ENCODE results near the gene MYO18A.
"Not testable (repeated sequence)": the region's sequence is repeated elsewhere in the genome, so short reads cannot be mapped to it uniquely, and the experiment has no call there.

MYO18A gene

DNA sequence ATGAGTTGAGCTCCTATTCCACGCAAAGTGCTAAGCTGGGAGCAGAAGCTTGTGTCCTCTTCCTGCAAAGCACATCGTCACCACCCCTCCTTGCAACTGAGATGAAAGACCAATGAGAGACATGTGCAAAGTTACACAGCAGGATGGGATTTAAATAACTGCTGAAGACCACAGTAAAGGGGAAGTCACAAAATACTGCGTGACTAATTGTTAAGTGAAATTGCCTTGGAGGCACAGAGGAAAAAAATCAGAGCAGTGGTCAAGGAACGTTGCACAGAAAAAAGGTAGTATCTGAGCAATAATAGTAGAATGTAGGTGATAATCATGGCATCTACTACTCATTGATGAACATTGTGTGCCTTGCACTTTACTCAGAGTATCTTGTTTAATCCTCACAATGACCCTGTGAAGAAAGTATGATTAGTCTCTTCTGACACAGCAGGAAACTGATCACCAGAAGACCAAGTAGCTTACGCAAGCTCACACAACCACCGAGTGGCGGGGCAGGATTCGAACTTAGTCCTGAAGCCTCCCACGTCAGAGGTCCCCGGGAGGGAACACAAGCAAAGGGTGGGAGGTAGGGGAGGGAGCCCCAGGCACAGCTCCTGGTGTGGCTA lies 15.4 kb upstream of the MYO18A start:
- no peak for DNase-seq

DNA sequence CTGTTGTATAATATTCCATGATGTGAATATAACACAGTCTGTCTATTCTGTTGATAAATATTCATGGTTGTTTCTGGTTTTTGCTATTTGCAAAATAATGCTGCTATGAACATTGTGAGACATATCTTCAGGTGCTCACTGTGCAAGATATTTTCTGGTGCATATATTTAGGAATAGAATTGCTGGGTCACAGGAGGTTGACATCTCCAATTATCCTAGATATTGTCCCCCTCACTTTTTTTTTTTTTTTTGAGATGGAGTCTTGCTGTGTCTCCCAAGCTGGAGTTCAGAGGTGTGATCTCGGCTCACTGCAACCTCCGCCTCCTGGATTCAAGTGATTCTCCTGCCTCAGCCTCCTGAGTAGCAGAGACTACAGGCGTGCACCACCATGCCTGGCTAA lies 14.5 kb upstream of the MYO18A start:
- DNase-seq: no peak

DNA sequence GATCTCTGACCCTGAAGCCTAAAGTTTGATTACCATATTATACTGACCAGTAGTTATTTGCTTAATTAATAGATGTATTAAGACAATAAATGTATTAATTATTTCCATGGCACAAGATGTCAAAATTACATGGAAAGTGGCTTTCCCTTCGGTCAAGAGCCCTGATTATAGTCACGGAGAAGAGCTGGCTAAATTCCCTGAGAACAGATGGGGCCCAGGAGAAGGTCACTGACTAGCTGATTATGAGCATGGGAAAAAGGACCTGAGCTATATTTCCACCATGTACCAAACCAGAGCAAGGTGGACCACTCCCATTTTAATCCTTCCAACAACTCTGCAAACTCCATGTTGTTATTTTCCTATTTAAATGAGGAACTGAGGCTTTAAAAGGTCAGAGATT lies 12.9 kb upstream of the MYO18A start:
- DNase-seq: no peak

DNA sequence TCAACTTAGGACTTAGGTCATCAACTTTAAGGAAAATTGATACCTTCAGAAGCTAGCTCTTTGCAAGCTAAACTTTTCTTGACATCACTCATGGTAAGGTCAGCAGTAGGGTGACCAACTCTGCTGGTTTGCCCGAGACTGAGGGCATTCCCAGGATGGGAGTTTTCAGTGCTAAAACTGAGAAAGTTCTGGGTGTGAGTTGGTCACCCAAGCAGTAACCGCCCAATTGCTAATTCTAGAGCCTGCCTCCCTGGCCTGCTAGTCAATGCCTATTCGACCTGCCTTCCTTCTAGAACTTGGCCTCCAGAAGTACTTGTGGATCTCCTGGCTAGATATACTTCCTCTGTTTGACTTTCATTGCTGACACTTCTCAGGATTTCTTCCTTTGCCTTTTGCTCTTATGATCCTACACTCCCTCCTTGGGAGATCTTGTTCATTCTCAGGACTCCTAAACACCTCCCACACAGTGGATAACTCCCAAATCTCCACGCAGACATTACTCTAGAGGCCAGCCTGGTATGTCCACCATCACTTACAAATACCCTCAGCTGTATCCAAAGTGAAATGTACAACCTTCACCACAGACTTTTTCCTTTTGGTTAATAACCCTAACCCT lies 10.5 kb upstream of the MYO18A start:
- no peak for DNase-seq

DNA sequence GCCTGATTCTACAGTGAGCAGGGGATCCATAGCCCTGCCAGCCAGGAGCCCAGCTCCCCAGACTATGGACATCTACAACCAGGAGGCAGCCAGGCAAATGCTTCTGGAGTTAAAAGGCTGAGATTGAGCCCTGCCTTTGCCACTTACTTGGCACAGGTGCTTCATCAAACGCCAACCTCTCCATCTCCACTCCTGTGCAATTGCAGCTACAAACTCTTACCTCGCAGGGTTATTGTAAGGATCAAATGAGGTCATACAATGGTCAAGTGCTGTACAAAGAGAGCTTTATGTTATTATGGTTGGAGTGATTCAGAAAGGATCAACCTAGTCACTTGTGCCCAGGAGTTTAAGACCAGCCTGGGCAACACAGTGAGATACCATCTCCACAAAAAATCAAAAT lies 9.8 kb upstream of the MYO18A start:
- no peak for DNase-seq

DNA sequence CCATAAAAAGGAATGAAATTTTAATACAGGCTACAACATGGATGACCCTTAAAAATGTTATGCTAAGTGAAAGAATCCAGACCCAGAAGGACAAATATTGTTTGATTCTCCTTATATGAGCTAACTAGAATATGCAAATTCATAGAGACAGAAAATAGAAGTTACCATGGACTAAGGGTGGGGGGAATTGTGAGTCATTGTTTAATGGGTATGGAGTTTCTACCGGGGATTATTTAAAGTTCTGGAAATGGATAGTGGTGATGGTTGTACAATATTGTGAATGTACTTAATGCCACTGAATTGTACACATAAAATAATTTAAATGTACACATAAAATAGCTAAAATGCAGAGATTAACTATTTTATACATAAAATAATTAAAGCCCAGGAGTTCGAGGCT lies 9.2 kb upstream of the MYO18A start:
- DNase-seq: no peak

DNA sequence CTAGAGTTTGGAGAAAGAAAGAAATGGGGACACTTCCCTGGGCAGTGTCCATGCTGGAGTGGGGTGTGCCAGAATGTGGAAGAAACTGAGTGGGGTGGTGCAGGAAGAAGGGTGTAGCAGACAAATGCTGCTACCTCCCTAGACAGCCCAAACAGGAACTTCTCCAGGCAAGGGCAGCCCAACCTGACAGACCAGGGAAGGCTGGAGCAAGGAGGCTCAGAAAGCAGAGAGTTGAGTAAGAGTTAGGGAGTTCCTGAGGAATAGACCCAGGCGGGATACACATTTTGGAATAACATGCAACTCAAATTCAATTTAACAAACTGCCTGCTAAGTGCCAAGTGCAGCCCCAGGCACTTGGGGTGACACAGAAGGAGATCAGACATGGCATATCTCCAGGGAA lies 1.0 kb upstream of the MYO18A start:
- DNase-seq: no peak

DNA sequence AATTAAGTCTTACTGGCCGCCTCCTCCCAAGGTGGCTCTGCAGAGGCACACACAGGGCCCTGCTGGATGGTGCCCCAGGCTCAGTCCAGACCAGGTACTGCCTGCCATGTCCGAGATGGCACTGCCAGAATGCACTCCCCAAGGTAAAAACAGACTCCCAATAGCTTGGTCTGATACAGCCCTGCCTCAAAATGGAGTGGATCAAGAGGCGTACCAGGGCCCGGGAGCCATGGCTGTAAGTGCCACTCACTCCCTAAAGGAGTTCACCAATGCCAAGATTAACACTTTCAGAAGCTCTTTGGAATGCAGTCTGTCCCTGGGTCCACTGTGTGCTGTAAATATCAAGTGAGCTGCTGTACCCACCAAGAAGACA lies 576 bp upstream of the MYO18A start:
- no peak for DNase-seq

DNA sequence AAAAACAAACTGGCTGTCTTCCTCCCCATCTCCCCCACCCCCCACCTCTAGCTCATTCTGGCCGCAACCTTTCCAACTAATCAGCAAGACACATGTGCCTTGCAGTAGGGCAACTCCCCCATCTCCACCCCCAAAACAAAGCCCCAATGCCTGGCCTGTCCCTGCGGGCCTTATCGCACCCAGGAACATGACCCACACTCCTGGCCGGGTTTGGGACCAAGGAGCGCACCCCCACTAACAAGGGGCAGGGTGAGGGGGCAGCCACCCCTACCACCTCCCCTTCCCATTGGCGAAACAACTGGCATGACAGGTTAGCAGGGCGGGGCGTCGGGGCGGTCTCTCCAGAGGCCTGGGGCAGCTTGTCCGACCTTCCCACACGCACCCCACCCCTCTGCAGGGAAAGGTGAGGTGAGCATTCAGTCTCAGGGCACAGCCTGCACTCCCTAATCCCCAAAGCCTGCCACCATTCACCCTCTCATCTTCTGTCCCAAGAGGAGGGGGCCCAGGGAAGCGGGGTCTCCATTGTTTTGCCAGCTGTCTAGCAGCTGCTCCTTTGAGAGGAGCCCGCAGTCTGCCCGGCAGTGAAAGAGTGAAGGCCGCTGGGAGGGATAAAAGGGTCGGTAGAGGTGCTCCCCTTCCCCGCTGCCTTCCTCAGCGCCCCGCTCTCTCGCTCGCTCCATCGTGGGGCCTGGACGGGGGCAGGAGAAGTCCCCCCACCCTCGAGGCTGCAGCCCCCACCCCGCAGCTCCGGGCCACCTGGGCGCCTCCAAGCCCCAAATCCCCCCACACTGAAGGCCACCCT lies 765 bp downstream of the MYO18A start:
- no peak for DNase-seq

DNA sequence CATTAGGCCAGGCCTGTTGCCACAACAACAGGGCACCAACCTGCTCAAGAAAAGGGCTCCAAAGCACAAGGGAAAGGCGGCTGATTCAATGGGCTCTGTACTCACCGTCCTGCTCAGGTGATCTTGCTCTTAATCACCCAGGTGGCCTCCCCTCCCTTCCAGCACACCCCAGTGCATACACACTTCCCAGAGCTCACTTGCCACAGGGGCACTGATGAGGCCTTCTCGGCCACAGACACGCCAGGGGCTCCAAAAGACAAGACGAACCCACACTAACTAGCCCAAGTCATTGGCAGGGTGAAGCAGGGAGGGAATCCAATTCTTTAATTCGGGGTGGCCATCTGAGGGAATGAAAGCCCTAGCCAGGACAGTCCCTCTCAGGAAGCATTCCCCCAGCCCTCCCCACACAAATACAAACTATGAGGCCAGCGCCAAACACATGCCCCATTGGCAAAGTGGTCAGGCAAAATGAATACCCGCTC lies 1.4 kb downstream of the MYO18A start:
- no peak for DNase-seq

DNA sequence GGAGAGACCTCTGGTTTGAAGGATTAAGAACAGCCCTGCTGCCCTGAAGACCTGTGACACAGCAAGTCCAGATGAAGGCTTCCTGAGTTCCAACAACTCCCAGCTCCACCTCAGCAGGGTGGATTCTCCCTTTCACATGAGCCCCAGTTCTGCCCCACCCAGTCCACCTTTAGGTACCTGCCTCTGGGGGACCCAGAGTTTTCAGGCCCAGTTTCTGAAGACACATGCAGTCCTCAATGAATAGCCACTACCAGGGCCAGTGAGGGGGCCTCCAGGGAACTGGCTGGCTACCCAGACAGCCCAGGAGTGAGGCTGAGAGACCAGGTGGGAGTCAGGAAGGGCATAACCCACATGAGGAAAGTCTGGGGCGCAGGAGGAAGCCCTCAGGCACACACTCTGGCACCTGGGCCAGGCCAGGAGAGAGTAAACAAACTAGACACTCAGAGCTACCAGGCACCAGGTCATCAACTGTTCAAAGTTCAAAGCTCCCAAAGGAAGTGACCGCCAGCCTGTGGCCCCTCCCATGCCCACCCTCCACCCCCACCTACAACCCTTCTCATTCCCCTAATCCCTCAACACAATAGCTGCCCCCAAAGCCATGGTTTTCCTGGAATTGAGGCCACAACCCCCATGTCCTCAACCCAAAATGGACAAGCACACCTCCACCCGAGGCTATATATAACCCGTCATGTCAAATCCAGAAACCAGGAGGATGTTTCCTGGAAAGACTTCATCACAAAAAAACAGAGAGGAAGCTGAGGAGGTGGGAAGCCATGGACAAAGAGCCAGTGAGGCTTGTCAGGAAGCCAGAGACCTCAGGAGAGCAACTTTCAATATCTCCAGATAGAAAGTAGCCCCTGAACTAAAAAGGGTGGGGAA lies 2.1 kb downstream of the MYO18A start:
- no peak for DNase-seq

DNA sequence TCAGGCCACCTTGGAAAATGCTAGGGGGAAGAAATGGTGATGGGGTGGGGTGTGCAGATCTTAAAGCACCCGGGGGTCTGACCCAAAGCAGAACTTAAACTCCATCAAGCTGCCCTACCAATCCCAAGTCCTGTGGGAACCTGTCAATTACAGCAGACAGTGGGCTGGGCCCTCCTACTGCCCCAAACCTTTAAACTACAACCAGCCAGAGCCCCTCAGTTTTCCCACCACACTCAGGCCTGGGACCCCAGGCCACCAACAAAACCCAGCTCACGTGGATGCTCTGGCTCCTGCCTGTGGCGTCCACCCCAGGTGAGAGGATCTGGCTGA lies 2.7 kb downstream of the MYO18A start:
- no peak for DNase-seq

DNA sequence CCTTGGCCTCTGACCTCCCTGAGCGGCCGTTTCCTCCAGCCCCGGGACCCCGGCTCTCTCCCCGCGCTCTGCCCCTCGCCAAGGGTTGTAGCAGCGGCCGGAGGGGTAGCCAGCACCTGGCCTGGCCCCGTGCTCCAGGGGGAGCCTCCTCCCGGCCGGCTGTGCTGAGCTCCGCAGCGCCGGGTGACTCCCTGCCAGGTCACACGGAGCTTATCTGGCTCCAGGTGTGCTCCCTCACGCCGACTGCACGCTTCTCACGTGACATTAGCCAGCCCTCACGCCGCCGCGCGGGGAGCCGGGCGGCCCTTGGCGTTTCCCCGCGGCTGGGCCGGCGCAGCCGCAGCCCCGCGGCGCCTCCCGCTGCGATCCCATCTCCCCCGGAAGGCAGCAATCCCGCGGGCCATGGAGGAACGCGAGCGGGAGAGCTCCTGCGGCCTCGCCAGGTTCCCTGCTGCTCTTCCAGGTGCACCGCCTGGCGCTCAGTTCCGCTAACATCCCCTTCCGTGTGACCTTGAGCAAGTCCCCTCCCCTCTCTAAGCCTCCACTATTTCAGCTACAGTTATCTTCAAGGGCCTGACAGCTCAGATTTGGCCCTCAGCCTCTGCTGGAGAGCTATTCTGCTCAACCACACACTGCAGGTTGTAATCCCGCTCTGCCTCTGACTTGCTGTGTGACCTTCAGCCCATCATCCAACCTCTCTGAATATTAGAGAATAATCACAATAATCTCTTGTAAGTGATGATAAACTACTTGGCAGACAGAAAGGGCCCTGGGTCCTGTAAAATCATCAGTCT lies 3.4 kb downstream of the MYO18A start:
- DNase-seq: no peak

DNA sequence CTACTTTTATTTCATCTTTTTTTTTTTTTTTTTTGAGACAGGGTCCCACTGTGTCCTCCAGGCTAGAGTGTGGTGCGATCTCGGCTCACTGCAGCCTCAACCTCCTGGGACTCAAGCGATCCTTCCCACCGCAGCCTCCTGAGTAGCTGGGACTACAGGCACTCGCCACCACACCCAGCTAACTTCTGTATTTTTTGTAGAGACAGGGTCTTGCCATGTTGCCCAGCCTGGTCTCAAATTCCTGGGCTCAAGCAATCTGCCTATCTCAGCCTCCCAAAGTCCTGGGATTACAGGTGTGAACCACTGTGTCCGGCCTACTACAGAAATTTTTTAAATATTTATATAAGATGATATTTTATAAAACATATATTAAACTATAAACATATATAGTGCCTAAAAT lies 4.8 kb downstream of the MYO18A start:
- DNase-seq: no peak

DNA sequence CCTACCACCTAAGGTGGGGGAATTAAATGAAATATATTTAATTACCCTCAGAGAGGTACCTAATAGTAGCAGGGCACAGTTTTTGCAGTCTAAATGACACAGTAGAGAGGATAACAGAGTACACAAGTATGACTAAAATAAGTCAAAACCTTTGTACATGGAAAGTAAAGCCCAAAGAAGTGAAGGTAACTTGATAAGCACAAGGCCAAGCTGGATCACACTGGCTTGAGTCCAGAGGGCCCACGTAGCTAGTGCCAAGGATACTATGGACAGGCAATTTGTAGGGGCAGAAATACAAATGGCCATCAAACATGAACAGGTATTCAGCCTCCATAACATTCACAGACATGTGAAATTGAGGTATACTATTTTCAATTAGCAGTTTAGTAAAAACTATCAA lies 7.6 kb downstream of the MYO18A start:
- no peak for DNase-seq

DNA sequence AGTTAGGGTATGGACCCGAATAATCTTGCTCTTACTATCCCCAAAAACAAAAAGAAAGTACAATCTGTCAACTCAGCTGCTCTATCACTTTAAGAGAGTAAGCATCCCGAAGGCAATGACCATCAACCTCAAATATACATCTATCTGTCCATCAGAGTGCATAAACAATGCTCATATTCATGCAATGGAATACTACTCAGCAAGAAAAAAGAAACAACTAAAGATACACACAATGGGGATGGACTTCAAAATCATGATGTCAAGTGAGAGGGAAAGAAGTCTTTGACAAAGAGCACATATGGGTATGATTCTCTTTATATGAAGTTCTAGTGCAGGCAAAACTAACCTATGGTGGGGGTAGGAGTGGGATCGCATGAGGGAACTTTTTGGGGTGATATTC lies 9.5 kb downstream of the MYO18A start:
- DNase-seq: no peak

DNA sequence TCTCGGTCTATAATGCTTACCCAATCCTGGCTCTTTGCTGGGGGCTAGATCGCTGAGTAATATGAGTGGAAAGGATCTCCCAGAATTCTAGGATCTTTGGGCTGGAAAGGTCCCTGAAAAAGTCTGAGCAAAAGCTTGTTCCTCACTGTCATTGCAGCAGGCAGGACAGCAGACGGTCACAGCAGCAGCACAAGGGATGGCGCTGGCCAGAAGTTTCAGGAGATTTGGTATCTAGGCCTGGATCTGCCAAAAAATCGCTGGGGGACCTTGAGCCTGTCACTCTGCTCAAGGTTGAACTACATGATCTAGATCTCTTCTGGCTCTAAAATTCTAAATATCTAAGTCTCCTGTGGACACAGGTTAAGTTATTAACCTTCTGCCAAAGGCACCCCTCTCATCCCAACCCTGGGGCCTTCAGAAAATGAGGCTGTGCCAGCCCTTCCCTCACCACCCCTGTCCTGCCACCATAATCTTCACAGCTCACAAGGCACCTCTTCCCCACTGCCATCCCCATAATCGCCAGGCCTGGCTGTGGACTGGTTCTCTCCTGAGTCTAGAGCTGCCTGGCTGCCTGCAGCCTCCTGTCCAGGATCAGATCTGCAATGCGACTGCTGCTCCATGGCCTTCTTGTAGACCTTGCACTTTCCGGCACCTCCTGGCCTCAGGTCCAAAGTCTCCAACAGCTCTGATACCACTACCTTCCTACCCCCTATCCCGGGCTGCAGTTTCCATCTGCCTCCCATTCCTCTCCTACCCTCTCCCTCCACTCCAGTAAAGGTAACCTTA lies 10.2 kb downstream of the MYO18A start:
- no peak for DNase-seq

DNA sequence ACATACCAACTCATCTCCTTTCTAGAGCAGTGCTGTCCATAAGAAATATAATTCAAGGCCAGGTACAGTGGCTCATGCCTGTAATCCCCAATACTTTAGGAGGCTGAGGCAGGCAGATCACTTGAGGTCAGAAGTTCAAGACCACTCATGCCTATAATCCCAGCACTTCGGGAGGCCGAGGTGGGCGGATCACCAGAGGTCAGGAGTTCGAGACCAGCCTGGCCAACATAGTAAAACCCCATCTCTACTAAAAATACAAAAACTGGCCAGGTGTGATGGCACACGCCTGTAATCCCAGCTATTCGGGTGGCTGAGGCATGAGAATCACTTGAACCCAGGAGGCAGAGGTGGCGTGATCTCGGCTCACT lies 11.5 kb downstream of the MYO18A start:
- not testable (repeated sequence) for DNase-seq

DNA sequence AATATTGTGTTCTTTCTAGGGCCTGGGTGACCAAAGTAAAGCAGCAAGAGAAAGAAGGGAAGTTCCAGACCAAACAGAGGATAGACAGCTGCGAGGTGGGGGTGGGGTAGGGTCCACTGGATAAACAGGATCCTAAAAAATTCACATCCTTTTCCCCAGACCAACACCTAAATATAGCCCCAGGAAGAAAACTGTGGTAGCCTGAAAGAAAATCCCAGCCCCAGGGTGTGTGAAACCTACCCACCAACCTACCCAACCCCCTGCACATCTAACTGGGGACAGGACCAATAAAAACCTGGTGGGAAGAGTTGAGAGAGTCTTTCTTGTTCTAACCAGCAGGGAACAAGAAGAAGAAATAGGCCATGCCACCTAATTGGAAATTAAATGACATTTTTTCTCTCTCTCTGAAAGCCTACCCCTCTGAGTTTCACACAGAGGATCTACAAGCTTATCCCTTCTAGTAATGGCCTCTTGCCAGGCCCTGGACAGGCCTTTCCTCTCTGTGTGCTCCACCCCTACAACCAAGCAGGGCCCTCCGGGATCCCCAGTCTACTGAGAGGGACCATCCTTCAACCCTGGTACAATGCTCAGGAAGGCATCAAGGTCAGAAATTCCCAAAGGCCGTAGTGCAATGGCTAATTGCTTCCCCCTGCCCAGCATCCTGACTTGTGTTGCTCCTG lies 12.0 kb downstream of the MYO18A start:
- DNase-seq: no peak

DNA sequence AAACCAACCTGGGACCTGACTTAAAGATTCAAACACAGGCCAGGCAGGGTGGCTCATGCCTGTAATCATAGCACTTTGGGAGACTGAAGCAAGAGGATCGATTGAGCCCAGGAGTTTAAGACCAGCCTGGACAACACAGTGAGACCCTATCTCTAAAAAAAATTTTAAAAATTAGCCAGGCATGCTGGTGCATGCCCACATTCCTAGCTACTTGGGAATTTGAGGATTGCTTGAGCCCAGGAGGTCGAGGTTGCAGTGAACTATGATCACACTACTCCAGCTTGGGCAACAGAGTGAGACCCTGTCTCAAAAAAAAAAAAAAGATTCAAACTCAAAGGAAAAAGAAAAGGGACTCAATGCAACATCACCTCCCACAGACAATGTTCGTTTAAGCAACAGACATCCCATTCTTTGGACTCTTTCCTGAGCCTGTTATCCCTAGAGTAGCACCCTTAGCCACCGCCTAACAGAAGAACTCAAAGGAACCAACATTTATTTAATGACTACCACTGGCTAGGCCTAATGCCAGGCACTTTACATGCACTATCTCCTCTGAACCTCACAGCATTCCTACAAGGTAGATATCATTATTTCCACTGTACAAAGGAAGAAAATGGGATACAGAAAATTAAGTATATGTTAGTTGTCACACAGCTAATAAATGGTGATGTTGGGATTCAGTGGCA lies 12.7 kb downstream of the MYO18A start:
- no peak for DNase-seq

DNA sequence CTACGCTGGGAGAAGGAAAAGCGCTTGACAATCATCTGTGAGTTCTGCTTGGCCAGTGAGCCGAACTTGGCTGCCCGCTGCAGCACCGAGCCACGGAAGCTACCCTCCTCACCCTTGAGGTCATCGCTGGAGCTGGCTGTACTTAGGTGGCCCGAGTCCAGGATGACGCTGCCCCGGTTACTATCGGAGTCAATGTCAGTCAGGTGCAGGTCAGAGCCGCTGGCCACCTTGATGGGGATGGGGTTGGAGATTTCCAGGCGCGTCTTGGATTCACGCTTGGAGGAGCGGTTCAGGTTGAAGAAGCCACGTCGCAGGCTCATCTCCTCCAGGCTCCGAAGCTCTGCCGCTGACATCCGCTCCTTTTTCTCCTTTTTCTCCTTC lies 13.7 kb downstream of the MYO18A start:
- no peak for DNase-seq

Measured in NCI-H1048 (cell line).